HG03521 (cell line): ENCODE measurements around the gene ZFYVE21.

Experiments used
- ATAC-seq: cut with Tn5 transposase; IDR thresholded peaks from one replicate; pipeline ENCODE4 v1.9.1; 2021; ENCODE audit warnings: mild to moderate bottlenecking, moderate library complexity; ENCODE audit not compliant: unreplicated experiment

ZFYVE21 gene

DNA sequence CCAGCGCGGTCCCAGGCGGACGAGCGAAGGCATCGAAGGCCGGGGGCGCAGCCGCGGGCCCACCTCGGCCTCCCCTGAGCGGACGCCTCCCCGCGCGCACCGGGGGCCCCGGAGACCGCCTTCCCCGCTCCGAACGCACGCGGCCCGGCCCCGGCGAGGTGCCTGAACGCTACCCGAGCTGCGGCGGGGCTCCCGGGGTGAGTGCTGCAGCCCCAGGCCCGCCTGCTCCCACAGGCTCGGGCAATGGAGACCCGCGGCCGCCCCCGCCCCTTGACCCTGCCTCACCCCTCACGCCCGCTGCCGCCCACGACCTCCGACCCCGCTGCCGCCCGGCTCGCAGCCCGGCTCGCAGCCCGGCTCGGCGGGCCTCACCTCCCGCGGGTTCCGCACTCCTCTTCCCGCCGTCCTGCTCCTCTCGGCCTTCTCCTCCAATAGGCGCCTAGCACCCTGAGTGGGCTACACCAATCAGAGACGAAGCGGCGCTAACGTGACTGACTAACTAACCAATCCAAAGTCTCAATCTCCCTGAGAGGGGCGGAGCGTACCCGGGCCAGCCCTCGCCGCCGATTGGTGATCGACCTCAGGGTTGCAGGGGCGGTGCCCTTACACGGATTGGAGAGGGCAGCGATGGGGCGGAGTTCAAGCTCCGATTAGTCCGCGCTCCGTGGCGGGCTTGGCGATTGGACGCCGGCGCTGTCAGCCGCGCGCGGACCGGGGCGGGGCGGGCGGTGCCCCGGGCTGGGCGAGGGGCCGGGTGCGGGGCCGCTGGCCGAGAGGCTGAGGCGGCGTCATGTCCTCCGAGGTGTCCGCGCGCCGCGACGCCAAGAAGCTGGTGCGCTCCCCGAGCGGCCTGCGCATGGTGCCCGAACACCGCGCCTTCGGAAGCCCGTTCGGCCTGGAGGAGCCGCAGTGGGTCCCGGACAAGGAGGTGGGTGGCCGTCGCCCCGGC is at the start of gene ZFYVE21, which contains the start of gene XRCC3:
Gene ZFYVE21 (plus strand): TSS at position 759 of the 949 bp plus-strand sequence. CDS start 32 bp downstream, at position 791.
Gene XRCC3 (minus strand): TSS at position 400 of the 949 bp plus-strand sequence. CDS start 4,364 bp downstream, outside the sequence.
- peak; percentile 94 for ATAC-seq

DNA sequence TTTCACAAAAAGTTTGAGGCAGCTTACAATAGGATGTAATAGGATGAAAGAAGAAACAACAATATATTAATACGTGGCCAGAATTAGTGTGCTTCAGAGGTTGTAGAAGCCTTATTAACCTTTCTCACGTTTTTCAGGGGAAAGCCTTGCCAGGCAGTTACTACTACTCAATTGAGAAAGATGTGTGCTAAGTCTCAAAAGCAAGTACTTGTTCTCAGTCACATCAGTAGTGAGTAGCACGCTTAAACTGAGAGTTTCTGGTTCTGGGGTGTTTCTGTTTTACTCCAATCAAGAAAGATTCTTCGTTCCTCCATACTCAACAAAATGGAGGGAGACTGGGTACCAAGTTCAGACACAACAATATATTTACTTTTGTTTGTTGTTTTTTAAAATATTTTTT is 47.9 kb upstream of the ZFYVE21 start:
- no peak for ATAC-seq

DNA sequence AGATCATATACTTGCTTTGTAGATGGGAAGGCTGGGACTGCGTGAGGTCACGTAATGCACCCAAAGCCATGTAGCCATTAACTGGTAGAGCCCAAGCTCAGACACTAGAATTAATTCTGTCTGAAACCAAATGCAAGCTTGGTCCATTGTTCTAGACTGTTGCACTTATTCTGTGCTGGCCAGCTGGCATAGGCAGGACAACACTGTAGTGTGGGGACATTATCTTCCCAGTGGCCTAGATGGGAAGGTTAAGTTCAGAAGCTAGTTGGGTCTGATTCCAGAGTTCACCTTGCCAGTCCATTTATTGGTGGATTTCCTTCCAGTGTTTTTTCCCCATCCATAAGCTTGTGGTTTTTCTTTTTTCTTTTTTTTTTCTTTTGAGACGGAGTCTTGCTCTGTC is 47.5 kb upstream of the ZFYVE21 start:
- ATAC-seq: no peak

DNA sequence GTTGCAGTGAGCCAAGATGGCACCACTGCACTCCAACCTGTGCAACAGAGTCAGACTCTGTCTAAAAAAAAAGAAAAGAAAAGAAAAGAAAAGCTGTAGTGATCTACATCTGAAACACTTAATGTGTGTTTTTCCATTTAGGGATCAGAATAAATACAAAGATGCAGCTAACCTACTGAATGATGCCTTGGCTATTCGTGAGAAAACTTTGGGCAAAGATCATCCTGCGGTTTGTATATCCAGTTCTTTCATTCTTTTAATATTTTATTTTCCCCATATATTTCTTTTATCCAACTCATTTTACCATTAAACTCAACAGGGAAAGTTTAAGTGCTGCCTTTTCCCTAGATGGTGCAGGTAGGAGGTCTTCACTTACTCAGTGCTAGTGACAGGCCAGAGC is 46.2 kb upstream of the ZFYVE21 start:
- no peak for ATAC-seq

DNA sequence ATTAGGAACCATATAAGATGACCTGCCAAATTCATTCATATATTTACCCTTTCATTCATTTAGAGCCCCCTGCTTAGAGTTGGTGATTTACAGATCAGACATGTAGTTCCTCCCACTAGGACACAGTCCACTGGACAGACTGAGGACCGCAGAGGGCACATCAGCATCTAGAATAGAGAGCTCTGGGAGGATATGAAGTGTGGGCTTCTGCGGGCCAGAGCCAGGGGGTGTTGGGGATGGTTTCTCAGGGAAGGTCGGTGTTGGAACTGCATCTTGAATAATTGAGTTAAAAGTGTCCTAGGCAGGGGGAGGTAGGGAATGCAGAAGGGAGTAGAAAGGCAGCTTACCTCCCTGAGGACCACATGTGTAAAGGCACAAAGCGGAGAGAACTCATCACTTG is 43.7 kb upstream of the ZFYVE21 start:
- ATAC-seq: no peak

DNA sequence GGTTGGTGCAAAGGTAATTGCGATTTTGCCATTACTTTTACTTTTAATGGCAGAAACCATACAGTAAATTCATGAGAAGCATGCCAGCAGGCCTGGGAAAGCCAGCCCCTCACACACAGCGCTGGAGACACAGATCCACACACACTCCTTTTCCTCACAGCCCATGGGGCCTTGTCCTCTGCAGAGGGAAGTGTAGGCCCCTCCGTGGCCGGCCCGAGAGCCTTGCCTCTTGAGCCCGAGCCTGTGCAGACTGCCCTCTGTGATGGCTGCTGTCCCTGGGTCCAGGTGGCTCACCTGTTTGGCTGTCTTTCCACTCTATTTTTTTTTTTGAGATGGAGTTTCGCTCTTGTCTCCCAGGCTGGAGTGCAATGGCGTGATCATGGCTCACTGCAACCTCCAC is 39.7 kb upstream of the ZFYVE21 start:
- no peak for ATAC-seq

DNA sequence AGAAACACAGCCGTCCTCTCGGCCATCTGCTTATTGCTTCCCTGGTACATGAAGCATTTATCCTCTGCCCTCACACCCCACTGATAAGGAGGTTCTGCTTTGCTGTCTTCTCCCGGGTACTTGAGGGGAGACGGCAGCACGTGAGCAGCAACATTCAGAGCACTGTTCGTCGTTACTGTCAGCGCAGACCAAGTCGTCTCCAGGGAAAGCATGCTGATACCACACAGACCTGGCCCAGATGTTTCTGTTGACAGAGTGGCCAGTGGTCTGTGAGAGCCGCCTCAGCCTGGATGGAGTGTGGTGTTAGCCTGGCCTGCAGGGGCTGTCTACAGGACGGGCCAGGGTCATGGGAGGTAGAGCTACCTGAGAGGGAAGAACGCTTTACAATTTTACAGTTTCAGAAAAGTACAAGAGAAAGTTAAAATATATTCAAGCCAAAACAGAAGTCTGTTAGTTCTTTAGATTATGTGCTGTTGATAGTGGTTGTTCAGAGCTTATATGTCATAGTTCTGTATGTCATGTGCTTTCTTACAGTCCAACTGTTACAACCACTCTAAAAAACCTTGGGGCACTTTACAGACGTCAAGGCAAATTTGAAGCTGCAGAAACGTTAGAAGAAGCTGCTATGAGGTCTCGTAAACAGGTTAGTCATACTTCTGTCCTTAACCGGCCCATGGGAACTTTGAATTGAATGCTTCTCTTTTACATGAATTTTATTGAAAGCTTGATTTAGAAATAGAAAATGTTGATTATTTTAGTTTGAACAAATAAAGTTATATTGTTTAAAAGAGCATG is 38.5 kb upstream of the ZFYVE21 start:
- ATAC-seq: no peak

DNA sequence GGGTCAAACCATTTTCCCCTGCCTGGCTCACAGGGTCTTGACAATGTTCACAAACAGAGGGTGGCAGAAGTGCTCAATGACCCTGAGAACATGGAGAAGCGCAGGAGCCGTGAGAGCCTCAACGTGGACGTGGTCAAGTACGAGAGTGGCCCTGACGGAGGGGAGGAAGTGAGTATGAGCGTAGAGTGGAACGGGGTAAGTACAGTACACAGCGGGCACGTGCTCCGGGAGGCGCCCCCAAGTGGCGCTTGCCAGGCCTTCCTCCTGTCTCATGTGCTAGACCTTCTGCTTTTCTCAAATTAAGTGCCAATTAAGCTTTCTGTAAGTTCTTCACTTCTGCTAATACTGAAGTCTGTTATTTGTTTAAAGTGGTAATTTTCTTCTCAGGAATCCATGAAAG is 36.3 kb upstream of the ZFYVE21 start:
- ATAC-seq: no peak

DNA sequence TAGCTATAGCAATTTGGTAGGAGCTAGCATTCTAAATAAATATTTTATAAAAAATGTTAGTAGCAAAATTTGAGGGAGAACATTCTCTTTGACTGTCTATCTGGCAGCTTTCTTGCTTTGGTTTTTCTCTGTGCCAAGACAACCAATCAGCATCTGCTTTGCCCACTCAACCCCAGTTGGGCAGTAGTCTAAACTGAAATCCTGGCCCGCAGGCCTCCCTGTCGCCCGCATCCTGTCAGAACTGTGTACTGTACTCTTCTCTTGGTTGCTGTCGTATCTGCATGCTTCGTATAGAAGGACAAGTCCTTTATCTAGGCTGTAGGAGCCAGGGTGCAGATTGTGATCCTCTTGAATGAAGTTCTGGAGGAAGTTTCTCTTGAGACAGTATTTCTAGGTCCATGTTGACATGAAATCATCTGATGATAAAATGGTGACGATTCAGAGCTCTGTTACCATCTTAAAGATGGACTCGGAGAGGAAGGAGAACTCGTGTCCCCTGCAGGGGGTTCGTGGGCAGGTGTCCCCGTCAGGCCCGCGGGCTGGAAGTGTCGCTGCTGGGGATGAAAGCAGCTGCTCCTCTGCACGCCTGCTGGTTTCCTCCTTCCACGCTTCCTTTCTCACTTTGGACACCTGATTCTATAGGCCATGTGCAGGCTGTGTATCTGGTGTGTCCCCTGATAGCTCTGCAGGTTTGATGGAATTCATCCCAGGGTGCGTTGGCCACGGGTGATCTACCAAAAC is 34.9 kb upstream of the ZFYVE21 start:
- no peak for ATAC-seq

DNA sequence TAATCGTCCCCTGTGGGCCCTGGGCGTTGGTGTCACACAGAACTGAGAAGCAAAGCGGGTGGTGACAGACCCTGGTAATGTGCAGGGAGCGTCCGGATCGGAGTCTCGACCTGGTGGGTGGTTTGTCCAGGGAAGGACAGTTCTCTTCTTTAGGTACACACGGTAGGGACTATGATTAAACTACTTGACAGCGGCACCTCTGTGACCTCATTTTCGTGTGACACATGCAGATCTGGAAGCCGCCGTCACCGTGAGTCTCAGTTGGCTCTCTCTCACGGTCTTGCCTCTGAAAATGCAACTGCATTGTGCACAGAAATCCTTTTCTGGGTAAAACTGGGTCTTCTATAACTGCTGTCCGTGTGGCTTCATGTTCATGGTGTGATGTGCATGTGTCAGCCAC is 32.5 kb upstream of the ZFYVE21 start:
- ATAC-seq: no peak

DNA sequence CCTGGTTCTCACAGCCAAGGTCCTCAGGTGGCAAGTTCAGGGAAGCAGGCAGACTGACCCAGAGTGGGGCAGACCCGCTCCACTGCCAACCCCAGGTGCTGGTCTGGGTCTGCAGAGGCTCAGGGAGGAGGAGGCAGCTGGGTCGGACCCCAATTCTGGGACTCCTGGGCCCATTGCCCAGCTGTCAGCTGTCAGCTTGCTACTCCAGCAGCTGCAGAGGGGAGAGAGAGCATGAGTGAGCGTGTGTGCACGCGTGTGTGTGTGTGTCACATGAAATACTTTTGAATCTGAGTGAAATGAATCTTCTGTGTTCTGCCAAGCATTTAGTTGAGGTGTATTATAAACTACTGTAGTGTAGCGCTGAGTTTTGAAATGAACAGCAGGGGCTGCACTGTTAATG is 31.1 kb upstream of the ZFYVE21 start:
- ATAC-seq: no peak

DNA sequence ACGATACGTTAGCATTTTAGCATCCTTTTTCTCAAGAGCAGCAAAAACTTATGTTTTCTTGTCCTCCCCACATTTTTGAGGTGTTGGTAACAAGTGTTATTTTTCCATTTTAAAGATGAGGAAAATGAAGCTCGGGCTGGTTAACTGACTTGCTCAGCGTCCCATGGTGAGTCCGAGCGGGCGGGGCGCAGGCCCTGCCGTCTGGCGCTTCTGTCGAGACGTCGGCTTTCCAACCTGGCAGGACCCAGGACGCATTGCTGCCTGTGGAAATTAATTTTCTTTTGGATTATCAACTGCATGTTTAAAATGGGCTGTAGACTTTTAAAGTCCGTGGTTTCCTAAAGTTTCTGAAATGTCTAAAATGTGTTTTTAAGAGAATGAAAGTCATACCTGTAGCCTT is 30.7 kb upstream of the ZFYVE21 start:
- no peak for ATAC-seq

DNA sequence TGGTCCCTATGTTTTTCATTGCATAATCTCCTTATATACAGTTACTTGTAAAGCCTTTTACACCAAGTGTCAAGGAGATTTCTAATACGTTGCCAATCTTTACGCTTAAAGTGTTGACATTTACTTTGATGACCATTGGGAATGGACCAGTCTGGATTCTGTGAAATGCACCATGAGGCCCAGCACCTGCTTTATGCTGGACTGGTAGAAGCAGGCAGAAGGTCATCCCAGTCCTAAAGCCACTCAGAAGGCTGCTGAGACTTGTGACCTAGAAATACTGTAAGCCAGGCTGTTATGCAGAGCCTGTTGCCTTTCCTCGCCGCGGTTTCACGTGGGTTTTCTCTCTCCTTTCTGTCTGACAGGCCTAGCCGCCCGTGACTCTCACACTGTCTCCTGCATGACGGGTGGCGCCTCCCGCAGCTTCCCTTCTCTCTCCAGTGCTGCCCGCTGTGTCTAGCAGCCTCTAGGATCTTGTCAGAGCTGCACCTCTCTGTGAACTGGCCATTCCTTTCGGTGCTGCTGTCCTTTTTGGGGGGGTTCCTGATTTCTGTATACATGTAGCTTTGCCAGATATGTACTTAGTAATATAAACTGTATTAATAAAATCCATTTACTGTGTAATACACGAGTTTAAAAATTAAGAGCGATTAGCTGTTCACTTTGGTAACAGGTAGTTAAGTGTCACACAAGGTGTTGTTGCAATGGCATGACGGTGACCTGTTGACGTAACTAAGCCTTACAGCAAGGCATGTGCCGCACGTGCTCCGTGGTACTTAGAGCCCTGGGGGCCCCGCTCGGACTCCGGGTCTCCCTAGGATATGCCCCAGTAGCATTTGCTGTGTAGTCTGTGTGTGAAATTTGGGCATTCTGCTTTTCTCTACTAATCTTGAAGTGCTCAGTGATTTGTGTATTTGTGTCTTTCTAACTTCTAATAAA is 30.1 kb upstream of the ZFYVE21 start:
- ATAC-seq: no peak

DNA sequence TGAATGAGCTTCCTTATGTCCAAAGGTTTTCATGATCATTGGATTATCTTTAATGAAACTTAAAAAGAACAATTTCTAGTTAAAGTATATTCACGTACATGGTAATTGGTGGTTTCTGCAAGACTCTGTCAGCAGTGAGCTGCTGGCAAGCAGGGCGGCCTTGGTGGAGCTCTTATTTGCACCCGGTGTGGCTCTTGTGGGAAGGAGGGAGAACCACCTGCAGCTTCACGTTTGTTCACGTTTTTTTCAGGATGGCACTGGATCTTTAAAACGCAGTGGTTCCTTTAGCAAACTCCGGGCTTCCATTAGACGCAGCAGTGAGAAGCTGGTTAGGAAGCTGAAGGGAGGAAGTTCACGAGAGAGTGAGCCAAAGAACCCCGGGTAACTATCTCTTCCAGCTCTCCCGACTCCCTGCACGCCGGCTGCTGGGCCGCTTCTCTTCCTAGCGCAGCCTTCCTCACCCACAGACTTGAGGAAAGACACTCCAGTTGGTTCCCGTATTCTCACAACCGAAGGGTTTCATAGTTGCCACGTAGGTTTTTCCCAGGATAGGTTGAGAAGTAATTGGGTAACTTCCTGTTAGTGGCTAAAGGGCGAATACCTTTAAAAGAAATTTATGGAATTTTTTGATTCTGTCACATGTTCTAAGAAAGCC is 28.7 kb upstream of the ZFYVE21 start:
- no peak for ATAC-seq

DNA sequence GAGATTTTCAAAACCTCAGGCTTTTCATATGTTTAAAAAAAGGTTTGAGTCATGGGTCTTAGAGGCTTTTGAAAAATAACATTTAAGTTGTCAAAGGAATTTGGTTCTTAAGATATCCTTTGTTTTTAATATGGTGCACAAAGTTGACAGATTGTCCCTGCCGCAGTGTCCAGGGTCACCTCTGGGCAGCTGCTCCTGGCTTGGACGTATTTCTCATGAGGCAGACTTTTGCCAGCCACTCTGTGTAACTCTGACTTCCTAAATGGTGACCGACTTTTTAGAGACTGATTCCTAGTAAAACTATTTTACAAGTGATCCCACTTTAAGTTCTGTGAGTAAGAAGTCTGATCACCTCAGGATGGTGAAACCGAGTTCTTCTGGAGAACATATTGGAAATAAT is 27.9 kb upstream of the ZFYVE21 start:
- no peak for ATAC-seq

DNA sequence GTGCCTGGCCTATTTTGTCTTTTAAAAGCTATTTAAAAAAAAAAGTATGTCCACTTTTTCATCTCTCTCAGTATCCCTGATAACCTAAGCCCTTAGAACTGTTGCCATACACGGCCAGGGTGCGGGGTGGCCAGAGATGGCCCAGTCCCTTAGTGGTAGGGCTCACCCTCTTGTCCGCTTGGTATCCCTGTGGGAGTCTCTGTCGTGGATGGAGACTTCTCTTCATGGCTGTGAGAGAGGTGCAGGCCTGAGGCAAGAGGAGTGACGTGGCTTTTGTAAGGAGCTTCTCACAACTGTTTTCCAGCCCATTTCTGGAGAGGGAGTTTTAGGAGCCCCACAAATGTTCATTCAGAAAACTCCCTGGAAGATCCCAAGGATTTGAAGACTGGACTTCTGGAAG is 27.2 kb upstream of the ZFYVE21 start:
- no peak for ATAC-seq

DNA sequence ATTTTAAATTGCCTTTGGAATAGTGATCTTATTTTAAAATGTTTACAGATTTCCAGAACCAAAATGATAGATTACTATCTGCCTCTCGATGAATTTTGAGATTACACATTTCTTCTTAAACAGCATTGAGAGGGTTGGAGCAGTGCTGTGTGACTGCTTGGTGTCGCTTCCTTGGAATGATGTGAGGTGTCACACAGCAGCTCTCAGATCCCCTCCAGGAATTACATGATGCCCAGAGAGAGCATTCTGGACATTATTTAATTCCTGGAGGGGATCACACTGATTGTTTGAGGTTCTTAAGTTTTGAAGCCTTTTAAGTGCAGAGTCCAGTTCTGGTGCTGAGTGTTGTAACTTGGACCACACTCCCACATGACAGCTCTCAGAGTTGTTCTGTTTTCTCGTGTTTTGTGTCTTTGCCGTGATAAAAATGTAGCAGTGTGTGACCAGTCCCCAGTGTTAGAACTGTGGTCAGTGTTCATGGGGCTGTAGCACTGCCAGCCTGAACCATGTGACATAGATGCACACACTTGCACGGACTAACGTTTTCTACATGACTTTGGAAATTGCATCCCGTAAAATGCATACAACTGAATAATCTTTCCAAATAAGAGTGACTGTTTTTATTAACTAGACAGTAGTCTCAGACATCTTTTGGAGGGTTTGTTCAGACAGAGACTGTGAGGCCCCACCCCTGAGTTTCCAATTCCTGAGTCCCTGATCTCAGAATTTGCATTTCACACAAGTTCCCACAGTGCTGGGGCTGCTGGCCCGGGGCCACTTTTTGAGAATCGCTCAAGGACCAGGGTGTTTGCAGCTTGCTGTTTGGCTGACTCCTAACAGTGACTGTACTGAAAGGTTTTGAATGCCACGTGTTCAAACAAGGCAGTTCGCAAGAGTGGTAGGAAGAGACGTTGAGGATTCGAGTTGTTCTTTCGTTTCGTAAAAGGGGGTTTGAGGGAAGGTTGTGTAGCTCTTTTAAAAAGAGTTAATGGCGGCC is 26.4 kb upstream of the ZFYVE21 start:
- ATAC-seq: peak; percentile 59

DNA sequence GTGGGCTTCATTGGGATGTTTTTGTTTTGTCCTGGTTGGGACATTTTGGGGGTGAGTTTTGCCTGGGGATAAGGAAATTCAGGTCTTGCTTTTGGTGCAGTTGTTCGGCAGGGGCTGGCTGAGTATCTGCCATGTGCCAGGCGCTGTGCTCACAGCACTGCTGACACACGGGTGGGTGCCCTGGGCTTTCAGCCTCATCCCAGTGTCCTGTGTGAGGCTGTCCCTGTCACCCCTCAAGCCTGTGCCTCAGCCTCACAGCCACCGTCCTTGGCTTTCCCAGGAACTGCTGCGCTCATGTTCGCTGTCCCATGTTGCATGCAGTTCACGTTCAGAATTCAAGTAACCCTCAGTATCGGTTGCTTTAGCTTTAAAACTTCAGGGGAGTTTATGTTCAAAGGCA is 25.3 kb upstream of the ZFYVE21 start:
- no peak for ATAC-seq
